Endothelial cell of umbilical vein (primary cell): ENCODE data around the gene SUPT3H. TPM values are rescaled to one million over a fixed set of nuclear protein-coding genes. Genes with fewer than 3 reads are reported as not detected.

Experiments used
- BruUV-seq: library from RNA; stranded (reverse); fragments of 400-500 nt; replicated peaks from 2 replicates; lab custom pipeline; 2021; lab: Mats Ljungman, UMichigan
- CTCF ChIA-PET: fragments of 300-600, 350-600 bp; sonication (Branson Sonifier 250); formaldehyde crosslinking; loops from one replicate; lab custom pipeline; 2021; ENCODE audit warnings: antibody characterized with exemption, inconsistent platforms; lab: Charles Lee
- POLR2A ChIA-PET: fragments of 300-600, 350-600 bp; sonication (Branson Sonifier 250); formaldehyde crosslinking; loops from one replicate; lab custom pipeline; 2021; ENCODE audit warnings: antibody characterized with exemption, inconsistent platforms; lab: Charles Lee
- DNase-seq: peaks from one replicate; pipeline ENCODE4 v3.0.0-alpha.2; 2011; ENCODE audit warnings: low read depth, low spot score
- FAIRE-seq: peaks from 2 replicates; lab custom pipeline; 2011; peaks lifted over from hg19 to GRCh38; lab: Jason Lieb, UNC
- H2AFZ ChIP-seq: 2 replicates; pipeline ENCODE4 v1.6.0; 2012; ENCODE audit warnings: low read depth, low read length, control low read depth, inconsistent platforms
- H3K27ac ChIP-seq: 2 replicates; pipeline ENCODE4 v1.5.1; 2011; ENCODE audit warnings: low read depth, mild to moderate bottlenecking, control low read depth, low read length, moderate library complexity; ENCODE audit not compliant: insufficient read depth
- H3K27me3 ChIP-seq, 2 experiments: 2 replicates each; pipeline versions ENCODE4 v1.6.0 to v1.6.1; 2011; ENCODE audit warnings: low read length in 2 of 2, mixed read lengths in 1 of 2; ENCODE audit not compliant: control insufficient read depth in 2 of 2, insufficient read depth in 2 of 2
- H3K36me3 ChIP-seq, 2 experiments: 2 replicates in 1 of 2; 3 replicates in 1 of 2; pipeline ENCODE4 v1.5.1; 2011; ENCODE audit warnings: low read length in 2 of 2, mild to moderate bottlenecking in 1 of 2, moderate library complexity in 1 of 2; ENCODE audit not compliant: control insufficient read depth in 2 of 2, insufficient read depth in 2 of 2; ENCODE audit errors: extremely low read depth in 1 of 2
- H3K4me1 ChIP-seq: 3 replicates; pipeline ENCODE4 v1.5.1; 2011; ENCODE audit warnings: mild to moderate bottlenecking, low read length; ENCODE audit not compliant: control insufficient read depth, insufficient read depth; ENCODE audit errors: extremely low read depth
- H3K4me2 ChIP-seq: 2 replicates; pipeline ENCODE4 v1.6.1; 2011; ENCODE audit warnings: low read length, control low read depth, mixed read lengths; ENCODE audit not compliant: insufficient read depth
- H3K4me3 ChIP-seq, 3 experiments: fragments of 200-600 bp in 1 of 3; sonication (generic), shearing (Covaris generic) in 1 of 3; replicated peaks in 1 of 3; 2 replicates each; pipeline ENCODE4 v1.5.1; 2011 to 2016; ENCODE audit warnings: control low read depth in 3 of 3, low read length in 3 of 3, mild to moderate bottlenecking in 2 of 3, inconsistent platforms in 1 of 3, low read depth in 1 of 3, moderate library complexity in 1 of 3; ENCODE audit not compliant: insufficient read depth in 1 of 3
- H3K79me2 ChIP-seq: 2 replicates; pipeline ENCODE4 v1.6.0; 2012; ENCODE audit warnings: low read length, inconsistent platforms; ENCODE audit not compliant: control insufficient read depth, insufficient read depth
- H3K9ac ChIP-seq: replicated peaks from 2 replicates; pipeline ENCODE3; 2011; ENCODE audit warnings: low read length, control low read depth; ENCODE audit not compliant: insufficient read depth; ENCODE audit errors: extremely low read depth
- H3K9me1 ChIP-seq: replicated peaks from 3 replicates; pipeline ENCODE4 v1.6.0; 2011; ENCODE audit warnings: mild to moderate bottlenecking, low read length; ENCODE audit not compliant: control insufficient read depth, insufficient read depth; ENCODE audit errors: extremely low read depth
- H3K9me3 ChIP-seq: replicated peaks from 2 replicates; pipeline ENCODE4 v1.5.1; 2012; ENCODE audit warnings: low read length, inconsistent platforms; ENCODE audit not compliant: control insufficient read depth, insufficient read depth
- H4K20me1 ChIP-seq: replicated peaks from 2 replicates; pipeline ENCODE3; 2011; ENCODE audit warnings: mild to moderate bottlenecking, low read length; ENCODE audit not compliant: control insufficient read depth, insufficient read depth; ENCODE audit errors: extremely low read depth
- EZH2 ChIP-seq: IDR thresholded peaks from 2 replicates; pipeline ENCODE4 v1.6.1; 2012; ENCODE audit warnings: borderline replicate concordance, low read depth, mild to moderate bottlenecking, moderate library complexity, low read length, inconsistent platforms; ENCODE audit not compliant: severe bottlenecking
- FOS ChIP-seq: IDR thresholded peaks from 2 replicates; pipeline ENCODE4 v1.6.1; 2011; ENCODE audit warnings: mild to moderate bottlenecking, low read length, moderate library complexity, borderline replicate concordance; ENCODE audit not compliant: insufficient read depth
- GATA2 ChIP-seq: IDR thresholded peaks from 2 replicates; pipeline ENCODE4 v1.7.0; 2011; ENCODE audit warnings: low read depth, mild to moderate bottlenecking, moderate library complexity, mixed read lengths, low read length; ENCODE audit not compliant: insufficient read length, insufficient read depth
- JUN ChIP-seq: IDR thresholded peaks from 2 replicates; pipeline ENCODE4 v1.6.1; 2011; ENCODE audit warnings: borderline replicate concordance, low read depth; ENCODE audit not compliant: insufficient read length, insufficient read depth
- MAX ChIP-seq: IDR thresholded peaks from 2 replicates; pipeline ENCODE4 v1.6.1; 2011; ENCODE audit not compliant: insufficient read depth, insufficient read length
- MYC ChIP-seq: IDR thresholded peaks from one replicate; pipeline ENCODE4 v1.6.1; 2011; ENCODE audit warnings: mild to moderate bottlenecking, low read depth, low read length
- POLR2A ChIP-seq: IDR thresholded peaks from 2 replicates; pipeline ENCODE4 v1.6.1; 2012; ENCODE audit warnings: low read depth, mild to moderate bottlenecking, control low read depth, low read length
- POLR2AphosphoS5 ChIP-seq: IDR thresholded peaks from 2 replicates; pipeline ENCODE4 v1.6.1; 2012; ENCODE audit warnings: low read depth, mild to moderate bottlenecking, control low read depth, low read length, moderate library complexity; ENCODE audit not compliant: insufficient read depth
- dilution Hi-C: fragments of 300-500 bp; cut with MboI; formaldehyde crosslinking; loops from one replicate; pipeline ENCODE4 v1.15.0; 2019; ENCODE audit warnings: low sequenced_read_pairs; ENCODE audit not compliant: extremely low pct_ligation_motif_present
- intact Hi-C: fragments of 100-400 bp; cut with micrococcal nuclease; formaldehyde crosslinking; loops from one replicate; pipeline ENCODE4 v1.10.0; 2022
- polyA plus RNA-seq, 4 experiments: library from polyadenylated mRNA; depleted of rRNA in 3 of 4; stranded (reverse) in 3 of 4; unstranded in 1 of 4; fragments of >200 nt; gene quantifications; 2 replicates each; pipeline versions ENCODE4 v1.2.1 to v1.2.3, GENCODE V29; 2011 to 2012; ENCODE audit warnings: missing spikeins in 1 of 4
- total RNA-seq: library from RNA; stranded (reverse); gene quantifications from 2 replicates; pipeline ENCODE4 v1.2.3, GENCODE V29; 2021
- TF ChIP-seq, protein P1 (sequence below), 2 donors: IDR thresholded peaks; 1 replicate in 1 of 2; 2 replicates in 1 of 2; pipeline ENCODE4 v1.5.1; 2011; ENCODE audit warnings: low read length in 2 of 2, mild to moderate bottlenecking in 2 of 2, moderate library complexity in 2 of 2, control low read depth in 1 of 2, inconsistent platforms in 1 of 2, low read depth in 1 of 2; ENCODE audit not compliant: insufficient read depth in 1 of 2; ENCODE audit errors: extremely low read depth in 1 of 2

Gene SUPT3H
- total and polyA plus RNA-seq, 2 donors (not counting 3 experiments of a cell fraction or from before 2014, with no cell fraction given) = 8.3 to 9.8 TPM

- CTCF ChIA-PET = no interaction called here
- POLR2A ChIA-PET = no interaction called here
- Histone ChIP-seq H3K9ac (no peak overlapping the region), H4K20me1 (no peaks in the 10 kb centered on the region), H3K9me3 (no peaks in the 10 kb centered on the region), H3K36me3 (no peaks in the 10 kb centered on the region), H2AFZ (no peak overlapping the region), H3K4me3 (no peak overlapping the region), H3K9me1 (no peaks in the 10 kb centered on the region), H3K27ac (no peak overlapping the region), H3K4me1 (no peaks in the 10 kb centered on the region), H3K27me3 (no peaks in the 10 kb centered on the region), H3K4me2 (no peak overlapping the region), H3K79me2 (no peaks in the 10 kb centered on the region)
- dilution Hi-C loops = no loop called here
- BruUV-seq = no TSS peak
- no peak for TF ChIP-seq POLR2A
- no peak for TF ChIP-seq MYC
- no peak for TF ChIP-seq MAX
- TF ChIP-seq GATA2 = no peak
- no peak for TF ChIP-seq EZH2
- TF ChIP-seq, protein P1, sequence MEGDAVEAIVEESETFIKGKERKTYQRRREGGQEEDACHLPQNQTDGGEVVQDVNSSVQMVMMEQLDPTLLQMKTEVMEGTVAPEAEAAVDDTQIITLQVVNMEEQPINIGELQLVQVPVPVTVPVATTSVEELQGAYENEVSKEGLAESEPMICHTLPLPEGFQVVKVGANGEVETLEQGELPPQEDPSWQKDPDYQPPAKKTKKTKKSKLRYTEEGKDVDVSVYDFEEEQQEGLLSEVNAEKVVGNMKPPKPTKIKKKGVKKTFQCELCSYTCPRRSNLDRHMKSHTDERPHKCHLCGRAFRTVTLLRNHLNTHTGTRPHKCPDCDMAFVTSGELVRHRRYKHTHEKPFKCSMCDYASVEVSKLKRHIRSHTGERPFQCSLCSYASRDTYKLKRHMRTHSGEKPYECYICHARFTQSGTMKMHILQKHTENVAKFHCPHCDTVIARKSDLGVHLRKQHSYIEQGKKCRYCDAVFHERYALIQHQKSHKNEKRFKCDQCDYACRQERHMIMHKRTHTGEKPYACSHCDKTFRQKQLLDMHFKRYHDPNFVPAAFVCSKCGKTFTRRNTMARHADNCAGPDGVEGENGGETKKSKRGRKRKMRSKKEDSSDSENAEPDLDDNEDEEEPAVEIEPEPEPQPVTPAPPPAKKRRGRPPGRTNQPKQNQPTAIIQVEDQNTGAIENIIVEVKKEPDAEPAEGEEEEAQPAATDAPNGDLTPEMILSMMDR (IDR thresholded peaks at IDR 0.05; ENCODE audit: extremely low read depth in 1 of 2, insufficient read depth in 1 of 2, low read depth in 1 of 2, low read length in 2 of 2) = no peak
- TF ChIP-seq FOS = no peak
- no peak for TF ChIP-seq POLR2AphosphoS5
- no peak for TF ChIP-seq JUN
- intact Hi-C loops = no loop called here
- DNase-seq (no peak), FAIRE-seq (no peak)
Measured at GRCh38 chr6:44820759-44821158, 557.0 kb downstream of the SUPT3H start.
